Dedifferentiated amniotic fluid mesenchymal stem cell (primary cell): ENCODE data around the gene PDE6G.

Source experiments
- DNase-seq: peaks from one replicate; pipeline ENCODE4 v3.0.0-alpha.2; 2016; ENCODE audit errors: extremely low spot score

The PDE6G gene

GRCh38 chr17:81662002-81662401, 5.7 kb upstream of the PDE6G start:
- DNase-seq: no peak

GRCh38 chr17:81660441-81660840, 4.1 kb upstream of the PDE6G start:
- DNase-seq: no peak

GRCh38 chr17:81659038-81659437, 2.7 kb upstream of the PDE6G start:
- no peak for DNase-seq

GRCh38 chr17:81656835-81657234, 493 bp upstream of the PDE6G start:
- no peak for DNase-seq

GRCh38 chr17:81655378-81656117, 794 bp downstream of the PDE6G start:
- no peak for DNase-seq

GRCh38 chr17:81652906-81653771, 3.2 kb downstream of the PDE6G start:
- no peak for DNase-seq

GRCh38 chr17:81651692-81652091, 4.7 kb downstream of the PDE6G start:
- DNase-seq: peak; percentile 16

- no peak for DNase-seq
Observed at GRCh38 chr17:81650951-81651350, 5.4 kb downstream of the PDE6G start.

GRCh38 chr17:81648707-81649085, 7.6 kb downstream of the PDE6G start:
- DNase-seq: no peak

- DNase-seq: no peak
Observed at GRCh38 chr17:81648013-81648706, 8.2 kb downstream of the PDE6G start.

GRCh38 chr17:81647640-81648012, 8.7 kb downstream of the PDE6G start:
- no peak for DNase-seq

GRCh38 chr17:81646869-81647600, 9.3 kb downstream of the PDE6G start:
- DNase-seq: no peak

GRCh38 chr17:81644976-81645952, 11.1 kb downstream of the PDE6G start:
- no peak for DNase-seq

GRCh38 chr17:81644496-81644895, 11.8 kb downstream of the PDE6G start:
- DNase-seq: no peak

- peak; percentile 31 for DNase-seq
Observed at GRCh38 chr17:81641825-81642489, 14.4 kb downstream of the PDE6G start.

GRCh38 chr17:81640011-81640410, 16.3 kb downstream of the PDE6G start:
- DNase-seq: no peak

- no peak for DNase-seq
Observed at GRCh38 chr17:81638683-81639082, 17.7 kb downstream of the PDE6G start.

GRCh38 chr17:81636505-81637288, 19.6 kb downstream of the PDE6G start, which contains the start of the genes NPLOC4 and TSPAN10:
Gene NPLOC4 (minus strand): TSS chr17:81637112. CDS start chr17:81636930, 182 bp downstream.
Gene TSPAN10 (plus strand): TSS chr17:81637196. CDS start chr17:81642413, 5,217 bp downstream.
- peak; percentile 83 for DNase-seq

GRCh38 chr17:81635973-81636504, 20.3 kb downstream of the PDE6G start:
- peak; percentile 44 for DNase-seq
